GM12874 (cell line): Measurements from ENCODE around the gene ILK.

ENCODE experiments used
- CTCF ChIP-seq: IDR thresholded peaks from 2 replicates; pipeline ENCODE4 v1.5.1; 2011; ENCODE audit warnings: low read depth, mild to moderate bottlenecking, control low read depth, low read length, moderate library complexity; ENCODE audit not compliant: insufficient read depth

The ILK gene

GRCh38 chr11:6619004-6619745 lies 15.6 kb downstream of the ILK start, which contains the start of gene TPP1:
Gene TPP1, minus strand, starts transcription at chr11:6619422. Its CDS starts 22 bp downstream, at chr11:6619400.
- no peak for TF ChIP-seq CTCF

DNA sequence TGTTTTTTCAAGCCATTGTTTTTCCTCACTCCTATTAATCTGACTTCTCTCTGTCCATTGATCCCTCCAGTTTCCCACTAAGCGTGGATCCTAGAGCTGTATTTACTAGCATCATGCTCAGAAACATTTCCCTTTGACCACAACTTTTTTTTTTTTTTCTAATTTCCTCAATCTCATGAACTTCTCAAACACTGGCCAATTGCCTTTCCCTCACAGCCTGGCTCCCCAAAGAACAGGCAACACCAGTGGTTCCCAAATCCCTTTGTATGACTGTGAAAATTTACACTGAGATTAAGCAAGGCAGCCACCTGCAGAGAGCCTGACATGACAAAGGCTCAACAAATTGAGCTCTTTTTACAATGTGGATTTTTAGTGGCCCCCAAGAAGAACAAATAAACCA lies 17.1 kb downstream of the ILK start:
- no peak for TF ChIP-seq CTCF

DNA sequence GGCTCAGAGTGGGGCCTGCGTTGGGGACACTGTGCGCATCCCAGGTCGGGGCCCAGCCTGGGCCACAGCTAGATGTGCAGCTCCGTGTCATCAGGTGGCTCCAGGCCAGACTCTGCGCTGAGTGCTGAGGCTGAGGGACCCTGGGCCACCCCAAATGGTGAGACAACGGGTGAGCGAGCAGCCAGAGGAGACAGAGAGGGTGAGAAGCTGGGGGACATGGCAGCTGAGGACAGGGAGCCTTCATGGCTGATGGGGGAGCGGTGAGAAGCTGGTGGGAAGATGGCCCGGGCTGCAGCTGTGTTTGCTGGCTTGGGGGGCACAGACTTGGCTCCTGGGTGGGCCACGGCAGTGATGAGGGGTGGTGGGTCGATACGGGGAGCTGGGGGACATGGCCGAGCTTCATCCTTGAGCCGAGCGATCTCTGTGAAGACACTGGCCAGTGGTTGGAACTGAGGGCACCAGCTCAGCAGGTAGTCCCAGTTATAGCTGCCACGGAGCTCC lies 18.2 kb downstream of the ILK start:
- no peak for TF ChIP-seq CTCF

- no peak for TF ChIP-seq CTCF
Observed at GRCh38 chr11:6622261-6623171, 18.9 kb downstream of the ILK start.

DNA sequence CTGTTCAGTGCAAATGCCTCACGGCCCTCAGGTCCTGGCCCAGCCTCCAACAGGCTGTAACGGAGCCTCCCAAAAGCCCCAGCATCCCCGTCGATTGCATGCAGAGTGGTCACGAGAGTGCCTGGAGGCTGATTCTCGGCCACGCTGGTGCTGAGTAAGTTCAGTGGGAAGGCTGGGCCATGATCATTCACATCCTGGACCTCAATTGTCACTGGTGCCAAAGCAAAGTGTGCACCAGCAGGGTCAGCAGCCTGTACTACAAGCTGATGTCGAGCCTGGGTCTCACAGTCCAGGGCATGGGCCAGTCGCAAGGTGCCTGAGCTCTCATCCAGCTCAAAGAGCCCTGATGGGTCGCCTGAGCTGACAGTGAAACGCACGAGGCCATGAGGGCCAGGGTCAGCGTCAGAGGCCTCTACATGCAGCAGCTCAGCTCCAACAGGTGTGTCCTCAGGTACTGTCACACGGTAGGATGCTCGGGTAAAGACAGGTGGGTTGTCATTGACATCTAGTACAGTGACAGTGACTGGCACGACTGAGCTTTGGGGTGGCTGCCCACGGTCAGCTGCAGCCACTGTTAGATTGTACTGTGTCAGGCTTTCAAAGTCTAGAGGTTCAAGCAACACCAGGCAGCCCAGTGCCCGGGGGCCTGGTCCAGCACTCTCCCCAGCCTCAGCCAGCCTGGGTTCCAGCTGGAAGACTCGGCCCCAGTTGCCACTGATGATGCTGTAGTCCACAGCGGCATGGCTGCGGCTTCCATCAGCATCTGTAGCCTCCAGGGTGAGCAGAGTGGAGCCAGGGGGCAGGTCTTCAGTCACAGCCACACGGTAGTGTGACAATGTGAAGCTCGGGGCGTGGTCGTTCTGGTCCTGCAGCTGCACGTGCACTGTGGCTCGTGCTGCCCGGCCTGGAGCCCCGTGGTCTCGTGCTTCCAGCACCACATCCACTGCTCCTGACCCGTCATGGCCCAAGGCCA lies 20.1 kb downstream of the ILK start:
- no peak for TF ChIP-seq CTCF

DNA sequence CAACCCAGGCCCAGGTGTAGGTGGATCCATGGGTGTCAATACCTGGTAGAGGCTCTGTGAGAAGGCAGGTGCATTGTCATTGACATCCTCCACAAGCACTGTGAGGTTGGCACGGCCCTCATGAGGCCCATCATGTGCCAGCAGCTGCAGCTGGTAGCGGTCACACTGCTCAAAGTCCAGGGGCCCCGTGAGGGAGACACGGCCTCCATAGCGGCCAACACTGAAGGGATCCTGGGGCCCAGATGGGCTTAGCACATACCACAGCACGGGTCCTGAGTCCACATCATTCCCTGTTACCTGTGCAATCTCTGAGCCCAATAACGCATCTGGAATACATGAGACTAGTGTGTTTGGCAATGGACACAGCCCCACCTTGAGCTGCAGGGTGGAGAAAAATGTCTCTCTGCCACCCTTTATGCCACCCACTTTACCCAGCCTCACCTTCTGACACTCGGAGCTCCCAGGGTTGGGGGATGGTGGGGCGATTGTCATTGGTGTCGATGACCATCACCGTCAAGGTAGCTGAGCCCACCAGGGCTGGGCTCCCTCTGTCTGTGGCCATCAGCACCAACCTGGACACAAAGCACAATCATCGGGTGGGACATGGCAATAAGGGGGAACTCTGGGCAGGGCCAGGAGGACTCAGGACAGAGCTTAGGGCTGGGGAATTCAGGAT lies 21.7 kb downstream of the ILK start:
- TF ChIP-seq CTCF = no peak
